NCI-H748 (cell line): ENCODE data around the gene ASTN2.
"Not testable (repeated sequence)": the region's sequence is repeated elsewhere in the genome, so short reads cannot be mapped to it uniquely, and the experiment has no call there.

Experiments
- DNase-seq: peaks from one replicate; lab custom pipeline; 2025; ENCODE audit not compliant: unreplicated experiment; lab: John Stamatoyannopoulos, UW

The ASTN2 gene

GRCh38 chr9:116891424-116891823 lies 523.4 kb downstream of the ASTN2 start:
- DNase-seq, result no peak

GRCh38 chr9:116888476-116888875 lies 526.4 kb downstream of the ASTN2 start:
- not testable (repeated sequence) for DNase-seq

- DNase-seq, result no peak
These were observed 526.8 kb downstream of the ASTN2 start for GRCh38 chr9:116888066-116888465.

- no peak for DNase-seq
These were observed 531.2 kb downstream of the ASTN2 start for GRCh38 chr9:116883676-116884075.

- no peak for DNase-seq
These were observed 537.8 kb downstream of the ASTN2 start for GRCh38 chr9:116877072-116877471.

- DNase-seq, result no peak
These were observed 539.3 kb downstream of the ASTN2 start for GRCh38 chr9:116875576-116875975.

GRCh38 chr9:116873937-116874914 lies 540.6 kb downstream of the ASTN2 start:
- peak; percentile 51 for DNase-seq

- DNase-seq, result no peak
These were observed 541.4 kb downstream of the ASTN2 start for GRCh38 chr9:116873491-116873890.

GRCh38 chr9:116870566-116870965 lies 544.3 kb downstream of the ASTN2 start:
- no peak for DNase-seq

- DNase-seq, result no peak
These were observed 546.7 kb downstream of the ASTN2 start for GRCh38 chr9:116868201-116868600.

- DNase-seq, result no peak
These were observed 553.5 kb downstream of the ASTN2 start for GRCh38 chr9:116861321-116861720.

GRCh38 chr9:116860509-116861120 lies 554.2 kb downstream of the ASTN2 start:
- peak; percentile 68 for DNase-seq

GRCh38 chr9:116859763-116860162 lies 555.1 kb downstream of the ASTN2 start:
- no peak for DNase-seq

GRCh38 chr9:116857321-116857720 lies 557.5 kb downstream of the ASTN2 start:
- no peak for DNase-seq

GRCh38 chr9:116855881-116856662 lies 558.8 kb downstream of the ASTN2 start:
- no peak for DNase-seq

- DNase-seq, result no peak
These were observed 565.1 kb downstream of the ASTN2 start for GRCh38 chr9:116849721-116850120.

- DNase-seq, result no peak
These were observed 570.2 kb downstream of the ASTN2 start for GRCh38 chr9:116844621-116845020.

GRCh38 chr9:116843863-116844620 lies 570.8 kb downstream of the ASTN2 start:
- no peak for DNase-seq

GRCh38 chr9:116842658-116843057 lies 572.2 kb downstream of the ASTN2 start:
- peak; percentile 79 for DNase-seq

GRCh38 chr9:116838468-116838867 lies 576.4 kb downstream of the ASTN2 start:
- not testable (repeated sequence) for DNase-seq
